ENCODE measurements around the gene DNAJC24. TPM values are rescaled to one million over a fixed set of nuclear protein-coding genes. Genes with fewer than 3 reads are reported as not detected.

The DNAJC24 gene, protein sequence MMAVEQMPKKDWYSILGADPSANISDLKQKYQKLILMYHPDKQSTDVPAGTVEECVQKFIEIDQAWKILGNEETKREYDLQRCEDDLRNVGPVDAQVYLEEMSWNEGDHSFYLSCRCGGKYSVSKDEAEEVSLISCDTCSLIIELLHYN
- 26.7 and 28.5 TPM in 2 replicates for total RNA-seq

DNA sequence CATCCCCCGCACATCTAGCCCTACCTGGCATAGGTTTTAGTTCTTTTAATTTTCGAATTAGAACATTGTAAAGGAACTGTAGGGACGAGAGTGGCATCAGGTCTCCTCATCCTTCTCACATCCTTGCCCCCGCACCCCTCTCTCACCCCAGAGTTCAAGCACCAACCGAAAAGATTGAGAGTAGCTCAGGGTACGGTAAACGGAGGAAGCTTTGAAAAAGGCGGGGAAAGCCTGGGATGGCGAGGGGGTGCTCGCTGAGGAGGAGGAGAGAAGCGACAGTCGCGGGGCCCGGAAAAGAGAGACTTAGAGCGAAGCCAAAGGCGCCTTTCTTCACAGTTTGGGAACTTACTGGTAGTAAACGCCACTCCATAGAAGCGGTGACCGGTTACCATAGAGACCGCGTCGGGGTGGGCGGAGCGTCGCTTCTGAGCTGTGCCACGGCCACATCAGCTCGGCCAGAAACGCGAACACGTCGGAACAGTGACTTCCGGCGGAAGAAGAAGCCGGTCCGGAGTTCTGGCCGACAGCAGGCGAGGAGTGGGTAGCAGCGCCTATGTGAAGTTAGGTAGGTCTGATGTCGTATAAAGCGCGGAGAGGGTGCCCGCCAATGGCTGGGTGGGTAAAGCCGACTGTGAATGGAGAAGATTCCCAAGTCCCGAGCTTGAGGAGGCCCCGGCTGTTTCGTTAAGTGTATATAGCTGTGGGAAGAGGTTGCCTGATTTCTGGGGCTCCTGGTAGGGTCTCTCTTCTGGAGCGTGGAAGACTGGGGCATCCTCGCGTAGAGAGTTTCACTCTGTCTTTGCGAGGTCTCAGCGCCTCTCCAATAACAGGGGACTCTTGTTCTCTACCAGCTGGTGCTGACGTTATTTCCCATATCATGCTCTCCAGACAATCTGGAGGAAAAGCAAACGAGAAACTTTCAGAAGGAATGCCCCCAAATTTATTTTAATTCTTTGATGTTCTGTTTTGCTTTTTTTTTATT, at the start of gene DNAJC24, which contains the start of gene DCDC1:
Gene DNAJC24, plus strand, starts transcription at position 513 of the 982 bp plus-strand sequence. CDS start 889 bp downstream, outside the sequence.
Gene DCDC1, minus strand, starts transcription at position 392 of the 982 bp plus-strand sequence. CDS start 41,459 bp downstream, outside the sequence.

Other genes with a start within 250 kb of the DNAJC24 start
- under 0.01 and 0.50 TPM in 2 replicates for gene DCDC1, start 121 bp upstream of the DNAJC24 start, total RNA-seq
- 15.4 and 18.6 TPM in 2 replicates for gene IMMP1L, start 139.8 kb downstream of the DNAJC24 start, total RNA-seq
- 24.1 and 29.8 TPM in 2 replicates for gene ELP4, start 139.9 kb downstream of the DNAJC24 start, total RNA-seq